OCI-LY7 (cell line): ENCODE data around the gene DPH6. TPM values are rescaled to one million over a fixed set of nuclear protein-coding genes. Genes with fewer than 3 reads are reported as not detected.
"Not testable (repeated sequence)": the region's sequence is repeated elsewhere in the genome, so short reads cannot be mapped to it uniquely, and the experiment has no call there.

Experiments used
- Bru-seq: library from RNA; stranded (reverse); fragments of 400-500 nt; gene quantifications from one replicate; lab custom pipeline; 2021; lab: Mats Ljungman, UMichigan
- BruChase-seq, 2 experiments: library from RNA; stranded (reverse); fragments of 400-500 nt; gene quantifications; one replicate each; lab custom pipeline; 2021; lab: Mats Ljungman, UMichigan
- BruUV-seq: library from RNA; stranded (reverse); fragments of 400-500 nt; replicated peaks from 2 replicates; lab custom pipeline; 2021; lab: Mats Ljungman, UMichigan
- CTCF ChIA-PET: fragments of 300-600 bp; sonication (Branson Sonifier 250); formaldehyde crosslinking; loops from one replicate; lab custom pipeline; 2022; ENCODE audit warnings: antibody characterized with exemption; ENCODE audit not compliant: unreplicated experiment; lab: Charles Lee
- POLR2A ChIA-PET: fragments of 300-600 bp; sonication (Branson Sonifier 250); formaldehyde crosslinking; loops from one replicate; lab custom pipeline; 2022; ENCODE audit warnings: antibody characterized with exemption; lab: Charles Lee
- DNase-seq: peaks from one replicate; pipeline ENCODE4 v3.0.0-alpha.2; 2015; ENCODE audit warnings: low spot score
- H2AFZ ChIP-seq: fragments of 200-600 bp; sonication (generic), shearing (Covaris generic); 2 replicates; pipeline ENCODE4 v1.6.1; 2014; ENCODE audit warnings: mild to moderate bottlenecking, antibody characterized with exemption, low read length, moderate library complexity
- H3K27ac ChIP-seq: fragments of 200-600 bp; sonication (generic); 2 replicates; pipeline ENCODE4 v1.5.1; 2014; ENCODE audit warnings: mixed run types, low read depth, mild to moderate bottlenecking, moderate library complexity, low read length, inconsistent platforms; ENCODE audit not compliant: poor library complexity, severe bottlenecking
- H3K36me3 ChIP-seq: fragments of 200-600 bp; sonication (generic); 2 replicates; pipeline ENCODE4 v1.6.1; 2014; ENCODE audit warnings: mild to moderate bottlenecking, antibody characterized with exemption, low read length, moderate library complexity, mixed read lengths; ENCODE audit not compliant: insufficient read depth
- H3K4me1 ChIP-seq: fragments of 200-600 bp; sonication (generic); 2 replicates; pipeline ENCODE4 v1.5.1; 2014; ENCODE audit warnings: mild to moderate bottlenecking, low read length; ENCODE audit not compliant: insufficient read depth, poor library complexity, severe bottlenecking
- H3K4me2 ChIP-seq: fragments of 200-600 bp; sonication (generic); 2 replicates; pipeline ENCODE4 v1.6.1; 2014; ENCODE audit warnings: mild to moderate bottlenecking, low read length
- H3K4me3 ChIP-seq: fragments of 200-600 bp; sonication (generic); 2 replicates; pipeline ENCODE4 v1.5.1; 2014; ENCODE audit warnings: mild to moderate bottlenecking, low read depth, low read length; ENCODE audit not compliant: poor library complexity, severe bottlenecking
- H3K79me2 ChIP-seq: fragments of 200-600 bp; sonication (generic); 2 replicates; pipeline ENCODE4 v1.6.1; 2016; ENCODE audit warnings: low read depth, mild to moderate bottlenecking, low read length, moderate library complexity, mixed read lengths; ENCODE audit not compliant: insufficient read depth
- H3K9me2 ChIP-seq: fragments of 200-600 bp; sonication (generic); 2 replicates; pipeline ENCODE4 v1.6.1; 2016; ENCODE audit warnings: mild to moderate bottlenecking, low read length, mixed read lengths; ENCODE audit not compliant: insufficient read depth
- H3K9me3 ChIP-seq: fragments of 200-600 bp; sonication (generic); 2 replicates; pipeline ENCODE4 v1.6.1; 2014; ENCODE audit warnings: mild to moderate bottlenecking, mixed run types, low read length, mixed read lengths
- H4K20me1 ChIP-seq: fragments of 200-600 bp; sonication (generic); 2 replicates; pipeline ENCODE4 v1.6.1; 2014; ENCODE audit warnings: mild to moderate bottlenecking, antibody characterized with exemption, low read length, moderate library complexity, mixed read lengths; ENCODE audit not compliant: insufficient read depth
- CTCF ChIP-seq: fragments of 200-600 bp; sonication (generic); conservative IDR thresholded peaks from 2 replicates; pipeline ENCODE4 v1.5.1; 2014; ENCODE audit warnings: mild to moderate bottlenecking, antibody characterized with exemption, low read length, moderate library complexity, mixed read lengths
- EZH2phosphoT487 ChIP-seq: fragments of 200-600 bp; sonication (generic); IDR thresholded peaks from 2 replicates; pipeline ENCODE4 v1.6.1; 2018; ENCODE audit warnings: low read depth, borderline replicate concordance, mild to moderate bottlenecking, mixed run types, antibody characterized with exemption, low read length, moderate library complexity, mixed read lengths
- intact Hi-C: fragments of 100-400 bp; cut with micrococcal nuclease; formaldehyde crosslinking; loops from one replicate; pipeline ENCODE4 v1.10.0; 2022; ENCODE audit not compliant: unreplicated experiment
- long read RNA-seq: library from polyadenylated mRNA; stranded (forward); transcript quantifications from one replicate; pipeline ENCODE4 v2.0.0, GENCODE V29; 2022
- total RNA-seq, 2 experiments: library from RNA; depleted of rRNA in 1 of 2; stranded (reverse); fragments of >200 nt in 1 of 2; shearing (Covaris generic) in 1 of 2; gene quantifications; 2 replicates each; pipeline ENCODE4 v1.2.3, GENCODE V29; 2014 to 2022

DPH6 gene
- total RNA-seq (2014; rRNA removed; shearing (Covaris generic)), result 12.6 and 26.4 TPM in 2 replicates
- 20.3 and 21.4 TPM in 2 replicates for total RNA-seq (2022)
- Bru-seq, nascent RNA, result percentile 59 among the genes with signal in this experiment
- percentile 45 among the genes with signal in this experiment for BruChase-seq, experiment 1, labeled RNA remaining after a 6-hour chase
- BruChase-seq, experiment 2, labeled RNA remaining after a 2-hour chase, result percentile 50 among the genes with signal in this experiment
- long read RNA-seq, transcript DPH6-201 (9 exons, 2,099 nt), result major isoform, 13 of 19 reads
- long read RNA-seq, partial matches to known transcripts, result 3 of 19 reads
- long read RNA-seq, other reads (novel, unspliced or antisense), result 3 of 19 reads

- no peaks in the 10 kb centered on the region for H3K79me2 ChIP-seq
- peak within 1 kb of the TSS; percentile 93 for H2AFZ ChIP-seq
- no peaks in the 10 kb centered on the region for H3K9me3 ChIP-seq
- no peaks in the 10 kb centered on the region for H4K20me1 ChIP-seq
- peak within 1 kb of the TSS; percentile 81 for H3K27ac ChIP-seq
- peak within 1 kb of the TSS; percentile 98 for H3K4me2 ChIP-seq
- intact Hi-C loops, result loop anchor here (5.0 to 10.0 kb wide), 2 partner anchors 1029 to 1556 kb away; partner anchors contain the start of genes CDIN1 and MEIS2
- no peaks in the 10 kb centered on the region for H3K9me2 ChIP-seq
- no peaks in the 10 kb centered on the region for H3K36me3 ChIP-seq
- POLR2A ChIA-PET, result interaction anchor here (0.5 to 0.7 kb wide), 3 partner anchors 9 to 501 kb away, joined by 3 to 4 read pairs (median 3); no protein-coding TSS in a partner anchor
- DNase-seq, result peak; percentile 86
- CTCF ChIA-PET, result no interaction called here
- H3K4me1 ChIP-seq, result peaks cover 15% of the 10 kb centered on the region
- TF ChIP-seq EZH2phosphoT487, result no peak
- no peak for TF ChIP-seq CTCF
- H3K4me3 ChIP-seq, result peak within 1 kb of the TSS; percentile 85
- no TSS peak for BruUV-seq
Measured at GRCh38 chr15:35545824-35546510, at the start of gene DPH6. Gene DPH6, minus strand, starts transcription at chr15:35546165. Its CDS starts 24 bp downstream, at chr15:35546141.

- BruUV-seq, result no TSS peak
- Histone ChIP-seq H3K36me3 (no peaks in the 10 kb centered on the region), H3K27ac (no peak overlapping the region), H3K4me1 (no peaks in the 10 kb centered on the region), H3K9me2 (no peaks in the 10 kb centered on the region), H3K4me3 (no peak overlapping the region), H3K79me2 (no peaks in the 10 kb centered on the region), H4K20me1 (no peaks in the 10 kb centered on the region; the same call in 1 of the 2 replicates), H2AFZ (no peak overlapping the region), H3K4me2 (no peak overlapping the region), H3K9me3 (no peaks in the 10 kb centered on the region)
- DNase-seq, result no peak
- ChIA-PET CTCF (no interaction called here), POLR2A (no interaction called here)
- no peak for TF ChIP-seq EZH2phosphoT487
- no peak for TF ChIP-seq CTCF
- intact Hi-C loops, result no loop called here
Measured at GRCh38 chr15:35595656-35596055, 49.7 kb upstream of the DPH6 start.

- not testable (repeated sequence) for BruUV-seq
Measured at GRCh38 chr15:35591987-35592386, 46.0 kb upstream of the DPH6 start.

More at GRCh38 chr15:35591987-35592386, 46.0 kb upstream of the DPH6 start:
- H2AFZ ChIP-seq, H4K20me1 ChIP-seq, H3K79me2 ChIP-seq, H3K4me2 ChIP-seq, H3K9me2 ChIP-seq, H3K27ac ChIP-seq, DNase-seq, CTCF ChIA-PET, H3K36me3 ChIP-seq, H3K4me1 ChIP-seq, intact Hi-C loops, H3K4me3 ChIP-seq, H3K9me3 ChIP-seq, POLR2A ChIA-PET: not testable (repeated sequence)
